H9 (cell line): Measurements from ENCODE around the gene DUSP10. TPM values are rescaled to one million over a fixed set of nuclear protein-coding genes. Genes with fewer than 3 reads are reported as not detected.

Source experiments
- DNase-seq: peaks from one replicate; pipeline ENCODE4 v3.0.0-alpha.2; 2017
- H2AFZ ChIP-seq: one replicate; pipeline ENCODE4 v1.6.1; 2013; ENCODE audit warnings: mild to moderate bottlenecking, low read length, control low read depth, moderate library complexity
- H2AK5ac ChIP-seq: 2 replicates; pipeline ENCODE4 v1.6.1; 2013; ENCODE audit warnings: low read length, control low read depth, mixed read lengths; ENCODE audit not compliant: insufficient read length
- H2BK120ac ChIP-seq: one replicate; pipeline ENCODE4 v1.6.1; 2013; ENCODE audit warnings: low read depth, mild to moderate bottlenecking, low read length, control low read depth, inconsistent platforms; ENCODE audit not compliant: poor library complexity, severe bottlenecking
- H2BK12ac ChIP-seq: 2 replicates; pipeline ENCODE4 v1.6.1; 2013; ENCODE audit warnings: low read length, control low read depth, mixed read lengths, low read depth; ENCODE audit not compliant: insufficient read length
- H2BK15ac ChIP-seq: 2 replicates; pipeline ENCODE4 v1.6.1; 2013; ENCODE audit warnings: low read depth, low read length, control low read depth
- H2BK20ac ChIP-seq: one replicate; pipeline ENCODE4 v1.6.1; 2013; ENCODE audit warnings: low read depth, mild to moderate bottlenecking, low read length, control low read depth, inconsistent platforms; ENCODE audit not compliant: poor library complexity, severe bottlenecking
- H2BK5ac ChIP-seq: 2 replicates; pipeline ENCODE4 v1.6.1; 2013; ENCODE audit warnings: low read length, control low read depth, mixed read lengths; ENCODE audit not compliant: insufficient read length
- H3K14ac ChIP-seq: 2 replicates; pipeline ENCODE4 v1.6.1; 2013; ENCODE audit warnings: low read length, control low read depth; ENCODE audit not compliant: insufficient read depth
- H3K18ac ChIP-seq: 2 replicates; pipeline ENCODE4 v1.6.1; 2013; ENCODE audit warnings: low read depth, mild to moderate bottlenecking, mixed read lengths, low read length, control low read depth; ENCODE audit not compliant: insufficient read length
- H3K23ac ChIP-seq: 2 replicates; pipeline ENCODE4 v1.6.1; 2013; ENCODE audit warnings: low read length, control low read depth, mixed read lengths, low read depth; ENCODE audit not compliant: insufficient read length
- H3K23me2 ChIP-seq: 2 replicates; pipeline ENCODE4 v1.6.1; 2013; ENCODE audit warnings: low read depth, mild to moderate bottlenecking, mixed read lengths, low read length, control low read depth; ENCODE audit not compliant: insufficient read length, poor library complexity, severe bottlenecking
- H3K27ac ChIP-seq: 2 replicates; pipeline ENCODE4 v1.5.1; 2013; ENCODE audit warnings: low read length, control low read depth, mixed read lengths, low read depth; ENCODE audit not compliant: insufficient read length
- H3K27me3 ChIP-seq: 2 replicates; pipeline ENCODE4 v1.6.1; 2013; ENCODE audit warnings: low read length, control low read depth, inconsistent platforms; ENCODE audit not compliant: insufficient read depth
- H3K4ac ChIP-seq: 2 replicates; pipeline ENCODE4 v1.6.1; 2013; ENCODE audit warnings: low read depth, mild to moderate bottlenecking, control low read depth, inconsistent platforms, low read length, moderate library complexity
- H3K4me1 ChIP-seq: 2 replicates; pipeline ENCODE4 v1.6.1; 2013; ENCODE audit warnings: low read length, control low read depth, inconsistent platforms; ENCODE audit not compliant: insufficient read depth
- H3K4me2 ChIP-seq: 2 replicates; pipeline ENCODE4 v1.6.1; 2013; ENCODE audit warnings: low read length, control low read depth, mixed read lengths; ENCODE audit not compliant: insufficient read length, insufficient read depth
- H3K56ac ChIP-seq: 2 replicates; pipeline ENCODE4 v1.6.1; 2013; ENCODE audit warnings: low read depth, mild to moderate bottlenecking, mixed read lengths, low read length, control low read depth; ENCODE audit not compliant: insufficient read length
- H3K79me1 ChIP-seq: 2 replicates; pipeline ENCODE4 v1.6.1; 2013; ENCODE audit warnings: low read depth, mild to moderate bottlenecking, moderate library complexity, low read length, control low read depth, inconsistent platforms; ENCODE audit not compliant: insufficient read depth, poor library complexity, severe bottlenecking
- H3K79me2 ChIP-seq: 2 replicates; pipeline ENCODE4 v1.6.1; 2013; ENCODE audit warnings: low read length, control low read depth, inconsistent platforms; ENCODE audit not compliant: insufficient read depth
- H3K9ac ChIP-seq: 2 replicates; pipeline ENCODE4 v1.6.1; 2013; ENCODE audit warnings: low read length, control low read depth, mixed read lengths; ENCODE audit not compliant: insufficient read length; ENCODE audit errors: extremely low read depth
- H3K9me3 ChIP-seq: one replicate; pipeline ENCODE4 v1.6.1; 2013; ENCODE audit warnings: low read depth, low read length, inconsistent platforms; ENCODE audit not compliant: control insufficient read depth
- H3T11ph ChIP-seq: one replicate; pipeline ENCODE4 v1.6.1; 2013; ENCODE audit warnings: mild to moderate bottlenecking, low read length, control low read depth, inconsistent platforms
- H4K20me1 ChIP-seq: one replicate; pipeline ENCODE4 v1.6.1; 2013; ENCODE audit not compliant: control insufficient read depth, insufficient read length, insufficient read depth
- H4K5ac ChIP-seq: 2 replicates; pipeline ENCODE4 v1.6.1; 2013; ENCODE audit warnings: low read depth, mild to moderate bottlenecking, mixed read lengths, low read length, control low read depth; ENCODE audit not compliant: insufficient read length
- H4K8ac ChIP-seq: replicated peaks from 2 replicates; pipeline ENCODE4 v1.6.1; 2013; ENCODE audit warnings: low read length, control low read depth, mixed read lengths, low read depth; ENCODE audit not compliant: insufficient read length
- H4K91ac ChIP-seq: 2 replicates; pipeline ENCODE4 v1.6.1; 2013; ENCODE audit warnings: low read depth, mild to moderate bottlenecking, moderate library complexity, mixed read lengths, low read length, control low read depth; ENCODE audit not compliant: insufficient read length
- H3K27ac Mint-ChIP-seq, 3 experiments: 2 replicates in 2 of 3; 3 replicates in 1 of 3; pipeline ENCODE4 v1.8.0; 2020 to 2021; ENCODE audit warnings: mixed read lengths in 3 of 3, mild to moderate bottlenecking in 1 of 3, moderate library complexity in 1 of 3
- H3K27me3 Mint-ChIP-seq: 2 replicates; pipeline ENCODE4 v1.8.0; 2021; ENCODE audit warnings: low read depth, mild to moderate bottlenecking, moderate library complexity, mixed read lengths
- H3K36me3 Mint-ChIP-seq, 3 experiments: 2 replicates in 2 of 3; 3 replicates in 1 of 3; pipeline ENCODE4 v1.8.0; 2020 to 2021; ENCODE audit warnings: low read depth in 3 of 3, mixed read lengths in 3 of 3; ENCODE audit not compliant: insufficient read depth in 1 of 3
- H3K4me1 Mint-ChIP-seq, 2 experiments: 2 replicates each; pipeline ENCODE4 v1.8.0; 2020; ENCODE audit warnings: mixed read lengths in 2 of 2
- H3K4me3 Mint-ChIP-seq, 2 experiments: 2 replicates in 1 of 2; 3 replicates in 1 of 2; pipeline ENCODE4 v1.8.0; 2020 to 2021; ENCODE audit warnings: mild to moderate bottlenecking in 2 of 2, mixed read lengths in 2 of 2, moderate library complexity in 1 of 2
- H3K9me3 Mint-ChIP-seq, 2 experiments: 2 replicates in 1 of 2; 3 replicates in 1 of 2; pipeline ENCODE4 v1.8.0; 2020; ENCODE audit warnings: mild to moderate bottlenecking in 2 of 2, mixed read lengths in 2 of 2, moderate library complexity in 1 of 2
- CTCF ChIP-seq: fragments of 200-600 bp; sonication (generic); conservative IDR thresholded peaks from 3 replicates; pipeline ENCODE4 v1.8.0; 2021; ENCODE audit warnings: antibody characterized with exemption, mild to moderate bottlenecking
- WGBS: extraction: QIAGEN DNeasy Blood & Tissue Kit; methylation state at CpG from one replicate; pipeline ENCODE4 v1.1.7; 2013; ENCODE audit warnings: missing lambda C conversion rate, low lambda C conversion rate, mixed read lengths; ENCODE audit not compliant: insufficient read length; ENCODE audit errors: extremely low coverage; 5-methylcytosine and 5-hydroxymethylcytosine counted together
- total RNA-seq: library from RNA; stranded (reverse); gene quantifications from 2 replicates; pipeline ENCODE4 v1.2.1, GENCODE V29; 2021

Gene DUSP10
- total RNA-seq, 1 experiment from 2014 or later: 2.0 TPM

DNA sequence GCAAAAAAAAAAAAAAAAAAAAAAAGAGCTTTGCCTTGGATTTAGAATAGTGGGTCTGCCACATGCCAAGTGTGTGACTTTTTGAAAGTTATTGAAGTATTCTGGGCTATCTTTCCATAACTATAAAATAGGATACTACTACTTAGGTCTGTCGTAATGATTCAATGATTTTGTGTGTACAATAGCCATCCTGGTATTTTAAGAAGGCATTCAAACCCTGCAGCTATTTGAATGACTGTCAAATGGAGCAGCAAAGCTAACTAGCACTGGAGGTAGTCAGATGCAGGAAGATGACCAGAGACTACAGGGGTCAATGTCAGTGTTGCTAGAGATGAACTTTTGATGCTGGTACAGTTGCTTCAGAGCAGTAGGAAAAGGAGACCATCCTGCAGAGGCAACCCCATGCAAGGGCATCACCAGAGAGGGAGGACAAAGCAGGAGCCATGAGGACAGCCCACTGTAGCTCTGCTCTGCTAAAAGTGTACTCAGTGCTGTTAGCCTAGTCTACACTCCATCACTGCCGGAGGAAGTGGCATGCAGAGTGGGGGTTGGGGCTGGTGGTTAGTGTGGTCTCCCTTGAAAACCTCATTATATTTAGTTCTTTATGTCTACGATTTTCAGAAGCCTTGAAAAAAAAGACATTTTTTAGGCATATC is 29.0 kb downstream of the DUSP10 start:
- no peak overlapping the region for H2AFZ ChIP-seq
- H3K9me3 Mint-ChIP-seq: peaks cover 3 to 9% of the 10 kb centered on the region in 2 experiments; a peak in 2 of 5 replicates
- peaks cover 56 to 60% of the 10 kb centered on the region in 2 experiments for H3K4me1 Mint-ChIP-seq

More for the DNA sequence above, 29.0 kb downstream of the DUSP10 start:
- Histone ChIP-seq H3K27ac (no peak overlapping the region), H3K9ac (no peak overlapping the region), H2AK5ac (no peak overlapping the region), H4K91ac (no peak overlapping the region), H3K56ac (no peak overlapping the region), H3T11ph (no peak overlapping the region), H3K23me2 (no peaks in the 10 kb centered on the region), H3K4ac (no peak overlapping the region), H3K79me1 (no peaks in the 10 kb centered on the region), H3K23ac (no peak overlapping the region), H3K4me1 (peaks cover 8% of the 10 kb centered on the region; the same call in 1 of the 2 replicates), H3K14ac (no peak overlapping the region), H3K9me3 (no peaks in the 10 kb centered on the region), H2BK120ac (no peak overlapping the region), H2BK20ac (no peak overlapping the region), H4K8ac (no peak overlapping the region), H4K5ac (no peak overlapping the region), H2BK12ac (no peak overlapping the region), H3K18ac (no peak overlapping the region), H4K20me1 (no peaks in the 10 kb centered on the region), H2BK15ac (no peak overlapping the region), H3K4me2 (no peak overlapping the region), H3K79me2 (no peaks in the 10 kb centered on the region), H3K27me3 (peaks cover 15% of the 10 kb centered on the region), H2BK5ac (no peak overlapping the region)
- no peak overlapping the region for H3K27ac Mint-ChIP-seq
- H3K36me3 Mint-ChIP-seq: peaks cover 0 to 12% (median 7%) of the 10 kb centered on the region in 3 experiments; a peak in 5 of 7 replicates
- WGBS: no CpG with 5 or more reads among the region's 3 CpGs
- DNase-seq: no peak
- no peak for TF ChIP-seq CTCF
- peaks cover 20% of the 10 kb centered on the region for H3K27me3 Mint-ChIP-seq
- H3K4me3 Mint-ChIP-seq: no peak overlapping the region
